ENCODE measurements around the gene SPPL2B.

Gene SPPL2B

GRCh38 chr19:2356036-2356646 is 27.7 kb downstream of the SPPL2B start:
- DNase-seq (ENCODE audit: low read depth) = no peak

GRCh38 chr19:2357279-2358206 is 29.1 kb downstream of the SPPL2B start:
- no peak for DNase-seq (ENCODE audit: low read depth)

GRCh38 chr19:2358548-2359173 is 30.2 kb downstream of the SPPL2B start:
- DNase-seq (ENCODE audit: low read depth) = no peak

DNA sequence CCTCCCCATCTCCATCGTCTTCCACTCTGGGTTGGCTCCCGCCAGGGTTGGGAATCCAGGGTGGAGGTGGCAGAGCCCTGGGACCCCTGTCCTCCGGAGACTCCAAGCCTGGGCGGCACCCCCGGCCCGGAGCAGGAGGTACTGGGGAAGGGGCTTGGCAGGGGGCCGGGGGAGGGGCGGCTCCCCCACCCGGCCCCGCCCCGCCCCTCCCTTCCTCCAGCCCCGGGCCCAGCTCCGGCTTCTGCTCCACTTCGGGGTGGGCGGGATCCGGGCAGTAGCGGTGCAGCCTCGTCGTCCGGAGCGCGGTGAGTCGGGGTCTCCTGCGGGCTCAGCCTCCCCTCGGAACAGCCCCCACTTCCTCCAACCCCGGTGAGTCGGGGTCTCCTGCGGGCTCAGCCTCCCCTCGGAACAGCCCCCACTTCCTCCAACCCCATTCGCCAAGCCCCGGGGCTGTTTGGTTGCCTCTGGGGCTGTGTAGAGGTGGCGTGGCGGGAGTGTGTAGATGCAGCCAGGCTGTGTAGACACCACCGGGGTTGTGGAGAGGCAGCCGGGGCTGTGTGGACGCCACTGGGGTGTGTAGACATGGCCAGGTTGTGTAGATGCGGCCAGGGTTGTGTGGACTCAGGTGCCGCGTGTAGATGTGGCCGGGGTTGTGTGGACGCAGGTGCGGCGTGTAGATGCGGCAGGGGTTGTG is 31.7 kb downstream of the SPPL2B start, which contains the start of gene TMPRSS9:
Gene TMPRSS9 (plus strand): TSS at position 274 of the 694 bp plus-strand sequence. CDS start 29,521 bp downstream, outside the sequence.
- DNase-seq (ENCODE audit: low read depth) = no peak

DNA sequence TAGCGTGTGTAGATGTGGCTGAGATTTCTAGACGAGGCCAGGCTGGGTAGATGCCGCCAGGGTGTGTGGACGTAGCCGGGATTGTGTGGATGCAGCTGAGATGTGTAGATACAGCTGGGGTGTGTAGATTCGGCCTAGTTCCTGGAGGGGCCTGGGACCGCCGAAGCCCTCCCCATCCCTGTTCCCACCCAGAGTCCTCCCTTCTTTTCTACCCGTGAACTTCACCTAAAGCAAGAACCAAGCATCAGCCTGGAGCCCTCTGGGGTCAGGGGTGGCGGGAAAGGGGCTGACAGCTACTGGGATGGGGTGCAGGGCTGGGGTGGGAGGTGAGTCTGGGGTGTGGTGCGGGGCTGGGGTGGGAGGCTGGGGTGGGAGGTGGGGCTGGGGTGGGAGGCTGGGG is 32.3 kb downstream of the SPPL2B start:
- no peak for DNase-seq (ENCODE audit: low read depth)

GRCh38 chr19:2361246-2362045 is 33.0 kb downstream of the SPPL2B start:
- DNase-seq (ENCODE audit: low read depth) = no peak

DNA sequence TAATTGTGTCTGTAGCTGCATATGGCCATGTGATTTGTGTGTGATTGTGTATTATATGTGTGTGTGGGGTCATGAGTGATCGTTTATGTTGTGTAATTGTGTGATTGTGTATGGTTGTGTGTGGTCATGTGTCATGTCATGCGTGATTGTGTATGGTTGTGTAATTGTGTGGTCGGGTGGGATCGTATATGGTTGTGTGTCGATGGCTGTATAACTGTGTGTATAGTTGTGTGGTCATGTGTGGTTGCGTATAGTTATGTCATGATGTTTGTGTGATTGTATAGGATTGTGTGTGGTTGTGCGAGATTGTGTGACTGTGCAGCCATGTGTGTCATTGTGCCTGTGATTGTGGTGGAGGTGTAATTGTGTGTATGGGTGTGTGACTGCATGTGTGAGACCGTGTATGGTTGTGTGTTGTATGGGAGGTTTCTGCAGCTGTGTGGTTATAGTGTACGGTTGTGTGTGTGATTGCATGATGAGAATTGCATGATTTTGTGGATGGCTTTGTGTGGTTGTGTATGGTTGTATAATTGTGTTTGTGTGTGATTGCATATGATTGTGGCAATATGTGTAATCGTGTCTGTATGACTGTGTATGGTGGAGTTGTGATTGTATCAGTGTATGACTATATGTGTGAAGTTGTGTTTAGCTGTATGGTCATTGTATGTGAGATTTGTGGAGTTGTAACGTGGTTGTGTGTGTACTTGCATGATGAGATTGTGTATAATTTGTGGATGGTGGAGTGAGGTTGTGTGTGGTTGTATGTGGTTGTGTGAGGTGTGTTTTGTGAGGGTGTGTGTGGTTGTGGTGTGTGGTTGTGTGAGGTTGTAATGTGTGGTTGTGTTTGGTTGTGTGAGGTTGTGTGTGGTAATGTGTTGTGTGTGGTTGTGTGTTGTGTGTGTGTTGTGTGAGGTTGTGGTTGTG is 33.8 kb downstream of the SPPL2B start:
- no peak for DNase-seq (ENCODE audit: low read depth)

- DNase-seq (ENCODE audit: low read depth) = no peak
Measured at GRCh38 chr19:2362970-2363300, 34.5 kb downstream of the SPPL2B start.

GRCh38 chr19:2363419-2363818 is 34.9 kb downstream of the SPPL2B start:
- DNase-seq (ENCODE audit: low read depth) = no peak

GRCh38 chr19:2365201-2365970 is 36.9 kb downstream of the SPPL2B start:
- no peak for DNase-seq (ENCODE audit: low read depth)

DNA sequence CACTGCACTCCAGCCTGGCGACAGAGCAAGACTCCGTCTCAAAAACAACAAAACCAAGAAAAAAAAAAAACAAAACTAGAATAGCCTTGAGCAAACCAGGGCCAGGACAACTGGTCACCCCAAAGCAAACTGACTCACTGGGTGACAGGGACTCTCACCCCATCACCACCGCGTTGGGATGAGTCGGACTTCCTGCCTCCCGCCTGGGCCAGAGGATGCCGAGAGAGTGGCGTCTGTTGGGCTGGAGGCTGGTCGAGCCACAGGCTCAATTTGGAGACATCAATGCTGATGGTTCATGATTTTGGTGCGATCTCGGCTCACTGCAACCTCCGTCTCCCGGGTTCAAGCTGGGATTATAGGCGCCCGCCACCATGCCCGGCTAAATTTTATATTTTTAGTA is 43.2 kb downstream of the SPPL2B start:
- no peak for DNase-seq (ENCODE audit: low read depth)

GRCh38 chr19:2372076-2372612 is 43.7 kb downstream of the SPPL2B start:
- no peak for DNase-seq (ENCODE audit: low read depth)

GRCh38 chr19:2374808-2375207 is 46.3 kb downstream of the SPPL2B start:
- DNase-seq (ENCODE audit: low read depth) = no peak

GRCh38 chr19:2375353-2376121 is 47.1 kb downstream of the SPPL2B start:
- no peak for DNase-seq (ENCODE audit: low read depth)

GRCh38 chr19:2376784-2377519 is 48.5 kb downstream of the SPPL2B start:
- no peak for DNase-seq (ENCODE audit: low read depth)

DNA sequence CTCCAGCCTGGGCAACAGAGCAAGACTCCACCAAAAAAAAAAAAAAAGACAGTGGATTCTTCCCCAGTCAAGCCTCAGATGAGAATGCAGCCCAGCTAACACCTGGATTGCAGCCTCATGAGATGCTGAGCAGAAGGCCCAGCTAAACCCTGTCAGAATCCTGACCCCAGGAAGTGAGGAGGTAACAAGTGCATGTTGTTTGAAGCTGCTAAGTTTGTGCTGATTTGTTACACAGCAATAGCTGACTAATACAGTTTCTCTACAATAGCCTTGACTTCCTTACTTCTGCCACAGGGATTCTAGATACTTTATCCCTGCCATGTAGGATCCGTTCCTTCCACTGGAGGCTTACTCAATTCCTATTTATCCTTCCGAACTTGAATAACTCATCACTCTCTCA is 52.1 kb downstream of the SPPL2B start:
- DNase-seq (ENCODE audit: low read depth) = no peak

DNA sequence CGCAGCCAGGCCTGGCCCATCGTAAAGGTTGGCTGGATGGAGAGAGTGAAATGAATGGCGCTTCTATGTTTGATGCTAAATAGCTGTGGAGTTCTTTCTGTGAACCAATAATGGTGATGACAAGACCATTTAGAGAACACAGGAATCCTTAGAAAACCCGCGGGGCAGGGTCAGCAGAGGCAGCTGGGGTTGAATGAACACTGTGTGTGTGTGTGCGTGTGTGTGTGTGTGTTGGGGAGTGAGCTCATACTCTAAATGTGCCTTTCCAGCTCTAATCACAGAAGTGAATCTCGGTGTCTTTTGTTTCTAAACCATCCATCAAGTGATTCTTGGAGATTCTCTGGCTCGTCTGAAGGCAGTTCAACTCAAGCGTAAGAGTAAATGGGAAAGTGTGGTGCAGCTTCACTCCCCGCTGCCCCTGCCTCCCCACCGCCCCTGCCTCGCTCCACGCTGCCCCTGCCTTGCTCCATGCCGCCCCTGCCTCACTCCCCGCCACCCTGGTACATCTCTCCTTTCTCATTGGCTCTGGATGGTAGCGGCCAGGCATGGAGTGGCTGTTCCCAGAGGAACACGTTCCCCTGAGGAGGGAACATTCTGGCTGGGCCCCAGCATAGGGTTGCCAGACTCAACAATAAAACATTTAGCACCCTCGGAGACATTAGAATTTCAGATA is 52.8 kb downstream of the SPPL2B start:
- no peak for DNase-seq (ENCODE audit: low read depth)

Measured in fibroblast of gingiva (primary cell).